DMS 273 treated with DMSO at 0.1 percent for 48 hours (cell line): ENCODE measurements around the gene ELAPOR1.

Experiments
- DNase-seq: peaks from one replicate; lab custom pipeline; 2025; lab: John Stamatoyannopoulos, UW

The ELAPOR1 gene

GRCh38 chr1:109096120-109096519 lies 17.8 kb upstream of the ELAPOR1 start:
- no peak for DNase-seq

- DNase-seq = peak; percentile 90
Measured at GRCh38 chr1:109099938-109100773, 13.8 kb upstream of the ELAPOR1 start.

- DNase-seq = no peak
Measured at GRCh38 chr1:109104364-109105151, 9.4 kb upstream of the ELAPOR1 start.

- no peak for DNase-seq
Measured at GRCh38 chr1:109105881-109106280, 8.0 kb upstream of the ELAPOR1 start.

- no peak for DNase-seq
Measured at GRCh38 chr1:109107785-109108184, 6.1 kb upstream of the ELAPOR1 start.

- no peak for DNase-seq
Measured at GRCh38 chr1:109109906-109110305, 4.0 kb upstream of the ELAPOR1 start.

- no peak for DNase-seq
Measured at GRCh38 chr1:109111386-109112055, 2.4 kb upstream of the ELAPOR1 start.

- DNase-seq = no peak
Measured at GRCh38 chr1:109112056-109112651, 1.8 kb upstream of the ELAPOR1 start.

GRCh38 chr1:109112652-109113285 lies 1.1 kb upstream of the ELAPOR1 start:
- peak; percentile 70 for DNase-seq

- DNase-seq = no peak
Measured at GRCh38 chr1:109114342-109114674, 393 bp downstream of the ELAPOR1 start.

GRCh38 chr1:109115685-109116084 lies 1.8 kb downstream of the ELAPOR1 start:
- DNase-seq = no peak

- no peak for DNase-seq
Measured at GRCh38 chr1:109116286-109116685, 2.4 kb downstream of the ELAPOR1 start.

GRCh38 chr1:109118089-109118488 lies 4.2 kb downstream of the ELAPOR1 start:
- no peak for DNase-seq

- no peak for DNase-seq
Measured at GRCh38 chr1:109120356-109120755, 6.4 kb downstream of the ELAPOR1 start.

- DNase-seq = no peak
Measured at GRCh38 chr1:109131059-109131458, 17.1 kb downstream of the ELAPOR1 start.

- DNase-seq = no peak
Measured at GRCh38 chr1:109131800-109132199, 17.9 kb downstream of the ELAPOR1 start.

- DNase-seq = no peak
Measured at GRCh38 chr1:109133002-109133706, 19.2 kb downstream of the ELAPOR1 start.

GRCh38 chr1:109133815-109134214 lies 19.9 kb downstream of the ELAPOR1 start:
- no peak for DNase-seq

GRCh38 chr1:109134423-109134822 lies 20.5 kb downstream of the ELAPOR1 start:
- no peak for DNase-seq

GRCh38 chr1:109135940-109136339 lies 22.0 kb downstream of the ELAPOR1 start:
- no peak for DNase-seq

- DNase-seq = no peak
Measured at GRCh38 chr1:109136766-109137165, 22.9 kb downstream of the ELAPOR1 start.
